ENCODE measurements around the gene AMFR.
"Not testable (repeated sequence)": the region's sequence is repeated elsewhere in the genome, so short reads cannot be mapped to it uniquely, and the experiment has no call there.

AMFR gene

GRCh38 chr16:56387396-56387795, 37.9 kb downstream of the AMFR start:
- no peak for DNase-seq

- no peak for DNase-seq
Observed at GRCh38 chr16:56384074-56384721, 41.1 kb downstream of the AMFR start.

- DNase-seq = no peak
Observed at GRCh38 chr16:56382901-56383355, 42.4 kb downstream of the AMFR start.

- no peak for DNase-seq
Observed at GRCh38 chr16:56382459-56382858, 42.9 kb downstream of the AMFR start.

GRCh38 chr16:56380778-56381485, 44.4 kb downstream of the AMFR start:
- DNase-seq = not testable (repeated sequence)

- not testable (repeated sequence) for DNase-seq
Observed at GRCh38 chr16:56379044-56379443, 46.3 kb downstream of the AMFR start.

- not testable (repeated sequence) for DNase-seq
Observed at GRCh38 chr16:56375792-56376191, 49.6 kb downstream of the AMFR start.

- no peak for DNase-seq
Observed at GRCh38 chr16:56373003-56373402, 52.3 kb downstream of the AMFR start.

GRCh38 chr16:56372013-56372634, 53.2 kb downstream of the AMFR start:
- no peak for DNase-seq

- DNase-seq = no peak
Observed at GRCh38 chr16:56371660-56371937, 53.7 kb downstream of the AMFR start.

- DNase-seq = no peak
Observed at GRCh38 chr16:56370875-56371659, 54.3 kb downstream of the AMFR start.

- no peak for DNase-seq
Observed at GRCh38 chr16:56370185-56370874, 55.0 kb downstream of the AMFR start.

- no peak for DNase-seq
Observed at GRCh38 chr16:56369202-56369601, 56.1 kb downstream of the AMFR start.

GRCh38 chr16:56368545-56368944, 56.8 kb downstream of the AMFR start:
- DNase-seq = no peak

GRCh38 chr16:56367764-56368163, 57.6 kb downstream of the AMFR start:
- no peak for DNase-seq

- DNase-seq = no peak
Observed at GRCh38 chr16:56366945-56367344, 58.4 kb downstream of the AMFR start.

- DNase-seq = no peak
Observed at GRCh38 chr16:56365552-56365951, 59.8 kb downstream of the AMFR start.

- DNase-seq = no peak
Observed at GRCh38 chr16:56364865-56365264, 60.5 kb downstream of the AMFR start.

- DNase-seq = no peak
Observed at GRCh38 chr16:56363781-56364565, 61.4 kb downstream of the AMFR start.

GRCh38 chr16:56363181-56363716, 62.1 kb downstream of the AMFR start:
- no peak for DNase-seq

- DNase-seq = no peak
Observed at GRCh38 chr16:56362706-56363105, 62.6 kb downstream of the AMFR start.
